Upper lobe of left lung (tissue), 6 donors: ENCODE data around the gene BICRA. TPM values are rescaled to one million over a fixed set of nuclear protein-coding genes. Genes with fewer than 3 reads are reported as not detected.
A peak's percentile ranks its signal among the peaks of the same experiment; 100 is the strongest.

Experiments used
- ATAC-seq, 2 donors: fragments of 200-7000 bp; cut with Tn5 transposase; one replicate each; pipeline ENCODE4 v1.9.1; 2022; ENCODE audit warnings: mild to moderate bottlenecking in 2 of 2, moderate library complexity in 2 of 2; ENCODE audit not compliant: low FRiP score in 2 of 2
- DNase-seq, 2 donors: peaks; one replicate each; pipeline ENCODE4 v3.0.0-alpha.2; 2019 to 2020
- H3K27ac ChIP-seq, 4 donors: fragments of 200-600 bp; sonication (generic); one replicate each; pipeline ENCODE4 v1.5.1; 2016 to 2019
- H3K27me3 ChIP-seq, 4 donors: fragments of 200-600 bp; sonication (generic); one replicate each; pipeline ENCODE4 v1.5.1; 2017 to 2019
- H3K36me3 ChIP-seq, 4 donors: fragments of 200-600 bp; sonication (generic); one replicate each; pipeline ENCODE4 v1.5.1; 2016 to 2019
- H3K4me1 ChIP-seq, 4 donors: fragments of 200-600 bp; sonication (generic); one replicate each; pipeline ENCODE4 v1.5.1; 2018 to 2019
- H3K4me3 ChIP-seq, 4 donors: fragments of 200-600 bp; sonication (generic); one replicate each; pipeline ENCODE4 v1.5.1; 2017 to 2019; ENCODE audit warnings: mild to moderate bottlenecking in 2 of 4, moderate library complexity in 1 of 4
- H3K9me3 ChIP-seq, 4 donors: fragments of 200-600 bp; sonication (generic); one replicate each; pipeline ENCODE4 v1.5.1; 2018 to 2019
- EP300 ChIP-seq, 4 donors: sonication (generic); formaldehyde crosslinking; IDR thresholded peaks; one replicate each; pipeline ENCODE4 v1.5.1; 2017; ENCODE audit warnings: antibody characterized with exemption in 4 of 4, control low read depth in 2 of 4
- POLR2A ChIP-seq, 4 donors: fragments of 450-650 bp; IDR thresholded peaks; one replicate each; pipeline ENCODE4 v1.5.1; 2016 to 2017; ENCODE audit warnings: antibody characterized with exemption in 4 of 4, mild to moderate bottlenecking in 2 of 4
- POLR2AphosphoS5 ChIP-seq, 2 donors: sonication (generic); formaldehyde crosslinking; IDR thresholded peaks; one replicate each; pipeline ENCODE4 v1.5.1; 2017; ENCODE audit warnings: antibody characterized with exemption in 2 of 2
- WGBS, 2 donors: methylation state at CpG; one replicate each; pipeline ENCODE4 v1.1.5; 2017 to 2018; 5-methylcytosine and 5-hydroxymethylcytosine counted together
- total RNA-seq, 6 donors: library from RNA; depleted of rRNA in 4 of 6; stranded (reverse); fragments of >200 nt in 4 of 6; gene quantifications; one replicate each; pipeline versions ENCODE4 v1.1.0 to v1.2.1, GENCODE V29; 2016 to 2021
- TF ChIP-seq, protein P1 (sequence below), 6 experiments: fragments of 450-650 bp in 4 of 6; fragments of 200-600 bp in 2 of 6; sonication (generic) in 2 of 6; IDR thresholded peaks; one replicate each; pipeline ENCODE4 v1.5.1; 2016 to 2019; ENCODE audit warnings: antibody characterized with exemption in 6 of 6
- donor health status: DM: no; HTN: no; CAD: no; lungs with moderate emphysema.
- donor health status: DM: no; HTN: yes; CAD: no; lungs with severe emphysema.

BICRA gene
- total RNA-seq, 6 donors from 2014 or later = 5.0 to 66.1 (median 15.2) TPM

DNA sequence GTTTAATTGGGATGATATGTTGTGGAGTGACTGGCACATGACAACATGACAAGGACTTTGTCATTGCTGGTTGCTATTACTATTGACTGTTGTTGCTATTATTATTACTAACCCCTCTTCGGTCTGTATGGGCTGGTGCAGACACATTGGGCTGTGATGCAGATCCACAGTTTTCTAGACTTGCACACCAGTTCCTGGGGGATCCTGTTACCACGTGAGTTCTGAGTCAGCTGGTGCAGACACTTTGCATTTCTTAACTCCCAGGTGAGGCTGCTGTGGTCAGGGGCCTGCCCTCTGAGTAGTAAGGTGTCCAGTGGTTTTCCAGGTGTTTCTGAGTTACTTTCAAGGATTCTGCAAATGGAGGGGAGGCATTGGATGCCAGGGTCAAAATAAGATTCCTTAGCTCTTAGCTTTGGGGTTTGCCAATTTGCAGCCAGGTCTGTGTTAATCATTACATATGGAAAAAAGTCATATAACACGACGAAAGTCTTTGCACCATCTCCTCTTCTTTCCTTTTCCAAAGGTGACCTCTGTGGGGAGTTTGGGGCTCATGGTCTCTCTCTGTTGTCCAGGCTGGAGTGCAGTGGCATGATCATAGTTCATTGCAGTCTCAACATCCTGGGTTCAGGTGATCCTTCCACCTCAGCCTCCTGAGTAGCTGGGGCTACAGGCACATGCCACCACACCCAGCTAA, 19.3 kb downstream of the BICRA start:
- DNase-seq (no peak), ATAC-seq (no peak)
- WGBS, 2 donors = 85 to 95% methylated on average over 3 to 4 of the region's 4 CpGs
- no peak for TF ChIP-seq POLR2A (IDR thresholded peaks at IDR 0.05)
- TF ChIP-seq POLR2AphosphoS5 (IDR thresholded peaks at IDR 0.05) = no peak
- TF ChIP-seq, protein P1, sequence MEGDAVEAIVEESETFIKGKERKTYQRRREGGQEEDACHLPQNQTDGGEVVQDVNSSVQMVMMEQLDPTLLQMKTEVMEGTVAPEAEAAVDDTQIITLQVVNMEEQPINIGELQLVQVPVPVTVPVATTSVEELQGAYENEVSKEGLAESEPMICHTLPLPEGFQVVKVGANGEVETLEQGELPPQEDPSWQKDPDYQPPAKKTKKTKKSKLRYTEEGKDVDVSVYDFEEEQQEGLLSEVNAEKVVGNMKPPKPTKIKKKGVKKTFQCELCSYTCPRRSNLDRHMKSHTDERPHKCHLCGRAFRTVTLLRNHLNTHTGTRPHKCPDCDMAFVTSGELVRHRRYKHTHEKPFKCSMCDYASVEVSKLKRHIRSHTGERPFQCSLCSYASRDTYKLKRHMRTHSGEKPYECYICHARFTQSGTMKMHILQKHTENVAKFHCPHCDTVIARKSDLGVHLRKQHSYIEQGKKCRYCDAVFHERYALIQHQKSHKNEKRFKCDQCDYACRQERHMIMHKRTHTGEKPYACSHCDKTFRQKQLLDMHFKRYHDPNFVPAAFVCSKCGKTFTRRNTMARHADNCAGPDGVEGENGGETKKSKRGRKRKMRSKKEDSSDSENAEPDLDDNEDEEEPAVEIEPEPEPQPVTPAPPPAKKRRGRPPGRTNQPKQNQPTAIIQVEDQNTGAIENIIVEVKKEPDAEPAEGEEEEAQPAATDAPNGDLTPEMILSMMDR (IDR thresholded peaks at IDR 0.05) = no peak
- no peak for TF ChIP-seq EP300 (IDR thresholded peaks at IDR 0.05)
- H3K27ac ChIP-seq = no peak overlapping the region
- H3K36me3 ChIP-seq = no peaks in the 10 kb centered on the region
- H3K27me3 ChIP-seq = no peaks in the 10 kb centered on the region
- no peaks in the 10 kb centered on the region for H3K9me3 ChIP-seq
- H3K4me1 ChIP-seq = peaks cover 8 to 54% (median 17%) of the 10 kb centered on the region in 4 donors
- H3K4me3 ChIP-seq = no peak overlapping the region

DNA sequence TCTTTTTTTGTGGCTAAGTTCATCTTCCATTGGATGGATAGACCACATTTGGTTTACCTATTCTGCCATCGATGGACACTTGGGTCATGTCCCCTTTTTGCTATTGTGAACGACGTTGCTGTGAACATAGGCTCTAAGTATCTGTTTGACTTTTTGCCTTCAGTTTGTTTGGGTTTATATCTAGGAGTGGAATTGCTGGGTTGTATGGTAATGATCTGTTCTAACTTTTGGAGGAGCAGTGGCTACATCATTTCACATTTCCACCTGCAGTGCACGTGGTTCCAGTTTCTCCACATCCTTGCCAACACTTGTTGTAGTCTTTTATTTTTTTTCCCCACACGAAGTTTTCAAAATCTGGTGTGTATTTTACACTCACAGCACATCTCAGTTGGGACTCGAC, 21.7 kb downstream of the BICRA start:
- Histone ChIP-seq H3K4me1 (peaks cover 8 to 55% (median 16%) of the 10 kb centered on the region in 4 donors), H3K36me3 (no peaks in the 10 kb centered on the region), H3K9me3 (no peaks in the 10 kb centered on the region), H3K4me3 (no peak overlapping the region), H3K27me3 (no peaks in the 10 kb centered on the region), H3K27ac (no peak overlapping the region)
- WGBS, 2 donors = 91 to 95% methylated on average over 6 of the region's 6 CpGs
- TF ChIP-seq EP300 (IDR thresholded peaks at IDR 0.05) (no peak), POLR2AphosphoS5 (IDR thresholded peaks at IDR 0.05) (no peak), POLR2A (IDR thresholded peaks at IDR 0.05) (no peak)
- TF ChIP-seq, protein P1 (IDR thresholded peaks at IDR 0.05) = no peak
- DNase-seq (no peak), ATAC-seq (no peak)

DNA sequence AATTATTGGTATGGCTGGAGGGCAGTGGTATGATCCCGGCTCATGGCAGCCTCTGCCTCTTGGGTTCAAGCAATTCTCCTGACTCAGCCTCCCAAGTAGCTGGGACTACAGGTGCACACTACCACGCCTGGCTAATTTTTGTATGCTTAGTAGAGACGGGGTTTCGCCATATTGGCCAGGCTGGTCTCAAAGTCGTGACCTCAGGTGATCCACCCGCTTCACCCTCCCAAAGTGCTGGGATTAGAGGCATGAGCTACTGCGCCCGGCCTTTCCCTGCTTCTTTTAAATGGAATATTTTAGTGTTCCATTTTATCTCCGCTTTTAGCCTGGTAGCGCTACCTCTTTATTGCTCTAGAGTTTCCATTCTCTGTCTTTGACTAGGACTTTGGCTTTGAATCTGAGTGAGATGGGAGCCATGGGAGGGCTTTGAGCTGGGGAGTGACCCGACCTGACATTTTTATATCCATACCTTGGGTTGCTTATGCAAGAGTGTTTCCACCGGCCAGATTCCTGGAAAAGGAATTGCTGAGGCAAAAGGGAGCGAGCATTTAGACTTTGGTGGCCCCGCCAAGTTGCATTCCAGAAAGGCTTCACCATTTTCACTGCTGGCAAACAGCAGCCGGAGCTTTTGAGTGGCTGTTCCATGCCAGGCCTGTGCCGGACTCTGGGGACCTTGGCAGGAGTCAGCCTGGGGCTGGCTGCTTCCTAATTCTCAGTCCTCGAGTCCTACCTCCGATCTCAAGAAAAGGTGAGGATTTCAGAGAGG, 22.9 kb downstream of the BICRA start:
- Histone ChIP-seq H3K4me3 (no peak overlapping the region), H3K36me3 (no peaks in the 10 kb centered on the region), H3K9me3 (no peaks in the 10 kb centered on the region), H3K4me1 (peaks cover 5 to 45% (median 16%) of the 10 kb centered on the region in 4 donors), H3K27me3 (no peaks in the 10 kb centered on the region), H3K27ac (peak overlapping the region in 1 of 4 donors; percentile 1)
- no peak for TF ChIP-seq POLR2AphosphoS5 (IDR thresholded peaks at IDR 0.05)
- no peak for TF ChIP-seq POLR2A (IDR thresholded peaks at IDR 0.05)
- TF ChIP-seq EP300 (IDR thresholded peaks at IDR 0.05) = no peak
- TF ChIP-seq, protein P1 (IDR thresholded peaks at IDR 0.05) = no peak
- no peak for ATAC-seq
- 88 to 91% methylated on average over 18 of the region's 18 CpGs for WGBS, 2 donors
- DNase-seq = no peak

DNA sequence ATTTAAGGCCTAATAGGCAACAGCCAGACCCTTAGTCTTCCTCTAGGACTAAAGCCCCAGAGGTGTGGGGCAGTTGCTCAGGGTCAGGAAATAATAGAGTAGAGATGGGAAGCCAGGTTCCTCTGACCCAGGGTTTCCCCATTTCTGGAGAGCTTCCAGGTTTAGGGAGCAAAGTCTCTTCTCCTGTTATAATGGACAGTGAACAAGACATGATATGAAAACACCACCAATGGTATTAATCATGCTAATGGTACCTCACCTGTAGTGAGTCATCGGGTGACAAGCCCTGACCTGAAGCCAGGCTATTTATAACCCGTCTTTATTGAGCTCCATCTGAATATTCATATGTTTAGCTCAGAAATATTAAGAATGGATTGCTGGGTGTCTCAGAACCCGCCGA, 24.6 kb downstream of the BICRA start:
- H3K4me3 ChIP-seq = no peak overlapping the region
- H3K27ac ChIP-seq = no peak overlapping the region
- no peaks in the 10 kb centered on the region for H3K36me3 ChIP-seq
- DNase-seq (no peak), ATAC-seq (no peak)
- 91% methylated on average over 4 of the region's 4 CpGs for WGBS, 2 donors
- peaks cover 10 to 45% (median 20%) of the 10 kb centered on the region in 4 donors for H3K4me1 ChIP-seq
- TF ChIP-seq POLR2AphosphoS5 (IDR thresholded peaks at IDR 0.05) (no peak), EP300 (IDR thresholded peaks at IDR 0.05) (no peak), POLR2A (IDR thresholded peaks at IDR 0.05) (no peak)
- TF ChIP-seq, protein P1 (IDR thresholded peaks at IDR 0.05) = no peak
- no peaks in the 10 kb centered on the region for H3K27me3 ChIP-seq
- H3K9me3 ChIP-seq = no peaks in the 10 kb centered on the region
